Lung (tissue), 12 donors: Measurements from ENCODE around the gene DAAM1. TPM values are rescaled to one million over a fixed set of nuclear protein-coding genes. Genes with fewer than 3 reads are reported as not detected.

Experiments used
- ATAC-seq: fragments of 200-7000 bp; cut with Tn5 transposase; one replicate; pipeline ENCODE4 v1.9.1; 2020; ENCODE audit warnings: moderate number of reproducible peaks; ENCODE audit not compliant: insufficient read depth, low FRiP score
- DNase-seq, 3 donors: peaks; one replicate each; pipeline ENCODE4 v3.0.0-alpha.2; 2013 to 2017
- H3K27ac ChIP-seq, 2 donors: one replicate each; pipeline ENCODE4 v1.5.1; 2013; ENCODE audit warnings: mild to moderate bottlenecking in 2 of 2, moderate library complexity in 2 of 2, control low read depth in 1 of 2, inconsistent platforms in 1 of 2, low read depth in 1 of 2, low read length in 1 of 2
- H3K27me3 ChIP-seq, 3 donors: one replicate each; pipeline ENCODE4 v1.5.1; 2013; ENCODE audit warnings: low read length in 2 of 3; ENCODE audit not compliant: control insufficient read depth in 3 of 3, insufficient read depth in 3 of 3
- H3K36me3 ChIP-seq, 4 donors: one replicate each; pipeline ENCODE4 v1.5.1; 2013; ENCODE audit warnings: low read length in 4 of 4, mild to moderate bottlenecking in 1 of 4, moderate library complexity in 1 of 4; ENCODE audit not compliant: control insufficient read depth in 4 of 4, insufficient read depth in 4 of 4
- H3K4me1 ChIP-seq, 5 donors: one replicate each; pipeline ENCODE4 v1.5.1; 2013; ENCODE audit warnings: low read length in 5 of 5, mild to moderate bottlenecking in 2 of 5, moderate library complexity in 1 of 5; ENCODE audit not compliant: control insufficient read depth in 5 of 5, insufficient read depth in 5 of 5
- H3K4me3 ChIP-seq: one replicate; pipeline ENCODE4 v1.5.1; 2013; ENCODE audit warnings: mild to moderate bottlenecking, control low read depth, moderate library complexity
- H3K9ac ChIP-seq, 2 donors: one replicate each; pipeline ENCODE4 v1.5.1; 2013; ENCODE audit warnings: low read length in 2 of 2, control low read depth in 1 of 2; ENCODE audit not compliant: insufficient read depth in 1 of 2
- H3K9me3 ChIP-seq, 4 donors: one replicate each; pipeline ENCODE4 v1.5.1; 2013; ENCODE audit warnings: low read length in 3 of 4, mild to moderate bottlenecking in 1 of 4, moderate library complexity in 1 of 4; ENCODE audit not compliant: control insufficient read depth in 4 of 4, insufficient read depth in 3 of 4
- WGBS, 2 donors: extraction: QIAGEN DNeasy Blood & Tissue Kit; methylation state at CpG; one replicate each; pipeline ENCODE4 v1.1.7; 2013; 5-methylcytosine and 5-hydroxymethylcytosine counted together
- polyA plus RNA-seq, 2 donors: library from polyadenylated mRNA; stranded (reverse); fragments of 200-250 nt; gene quantifications; one replicate each; pipeline ENCODE4 v1.2.1, GENCODE V29; 2013
- total RNA-seq, 2 donors: library from RNA; depleted of rRNA in 1 of 2; stranded (reverse); fragments of >200 nt in 1 of 2; gene quantifications; one replicate each; pipeline ENCODE4 v1.2.1, GENCODE V29; 2014 to 2021
- TF ChIP-seq, protein P1 (sequence below): IDR thresholded peaks from 2 replicates; pipeline ENCODE4 v1.5.1; 2012; ENCODE audit warnings: mild to moderate bottlenecking; ENCODE audit errors: control extremely low read depth, extremely low read depth
- donor health status: control.
- donor health status: control.
- donor health status: Bipolar disorder and iron deficiency.
- donor health status: healthy.
- donor health status: DM: yes; HTN: yes; CAD: no.

DAAM1 gene
- total and polyA plus RNA-seq, 4 donors = 10.3 to 84.6 (median 32.6) TPM

DNA sequence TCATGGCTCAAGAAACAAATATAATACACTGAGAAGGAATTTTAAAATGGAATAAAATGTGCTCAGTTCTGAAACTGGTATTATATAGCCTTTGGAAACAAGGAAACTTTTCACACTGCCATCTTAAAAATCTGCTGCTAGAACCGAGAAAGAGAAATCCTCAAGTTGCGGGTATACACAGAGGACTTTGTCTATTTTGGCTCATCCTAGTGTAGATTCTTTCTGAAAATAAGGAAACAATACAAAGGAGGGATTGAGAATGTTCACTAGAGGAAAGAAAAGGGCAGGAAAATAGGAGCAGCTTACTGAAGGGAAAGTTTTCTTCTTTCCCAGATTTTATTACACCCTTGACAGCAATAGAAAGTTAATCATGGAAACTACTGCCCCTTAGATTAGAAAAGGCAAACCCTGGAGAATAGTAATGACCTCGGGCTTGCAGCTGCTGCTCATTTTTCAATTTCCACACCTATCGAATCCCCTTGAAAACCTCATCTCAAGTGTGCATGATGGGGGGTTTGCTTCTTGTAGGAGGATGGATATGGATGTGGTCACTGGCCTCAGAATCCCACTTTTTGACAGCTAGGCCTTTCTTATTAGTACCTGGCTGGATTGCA lies 104.6 kb downstream of the DAAM1 start:
- H3K27ac ChIP-seq = peak overlapping the region; percentile 5 to 22
- DNase-seq = no peak
- TF ChIP-seq, protein P1, sequence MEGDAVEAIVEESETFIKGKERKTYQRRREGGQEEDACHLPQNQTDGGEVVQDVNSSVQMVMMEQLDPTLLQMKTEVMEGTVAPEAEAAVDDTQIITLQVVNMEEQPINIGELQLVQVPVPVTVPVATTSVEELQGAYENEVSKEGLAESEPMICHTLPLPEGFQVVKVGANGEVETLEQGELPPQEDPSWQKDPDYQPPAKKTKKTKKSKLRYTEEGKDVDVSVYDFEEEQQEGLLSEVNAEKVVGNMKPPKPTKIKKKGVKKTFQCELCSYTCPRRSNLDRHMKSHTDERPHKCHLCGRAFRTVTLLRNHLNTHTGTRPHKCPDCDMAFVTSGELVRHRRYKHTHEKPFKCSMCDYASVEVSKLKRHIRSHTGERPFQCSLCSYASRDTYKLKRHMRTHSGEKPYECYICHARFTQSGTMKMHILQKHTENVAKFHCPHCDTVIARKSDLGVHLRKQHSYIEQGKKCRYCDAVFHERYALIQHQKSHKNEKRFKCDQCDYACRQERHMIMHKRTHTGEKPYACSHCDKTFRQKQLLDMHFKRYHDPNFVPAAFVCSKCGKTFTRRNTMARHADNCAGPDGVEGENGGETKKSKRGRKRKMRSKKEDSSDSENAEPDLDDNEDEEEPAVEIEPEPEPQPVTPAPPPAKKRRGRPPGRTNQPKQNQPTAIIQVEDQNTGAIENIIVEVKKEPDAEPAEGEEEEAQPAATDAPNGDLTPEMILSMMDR = no peak

DNA sequence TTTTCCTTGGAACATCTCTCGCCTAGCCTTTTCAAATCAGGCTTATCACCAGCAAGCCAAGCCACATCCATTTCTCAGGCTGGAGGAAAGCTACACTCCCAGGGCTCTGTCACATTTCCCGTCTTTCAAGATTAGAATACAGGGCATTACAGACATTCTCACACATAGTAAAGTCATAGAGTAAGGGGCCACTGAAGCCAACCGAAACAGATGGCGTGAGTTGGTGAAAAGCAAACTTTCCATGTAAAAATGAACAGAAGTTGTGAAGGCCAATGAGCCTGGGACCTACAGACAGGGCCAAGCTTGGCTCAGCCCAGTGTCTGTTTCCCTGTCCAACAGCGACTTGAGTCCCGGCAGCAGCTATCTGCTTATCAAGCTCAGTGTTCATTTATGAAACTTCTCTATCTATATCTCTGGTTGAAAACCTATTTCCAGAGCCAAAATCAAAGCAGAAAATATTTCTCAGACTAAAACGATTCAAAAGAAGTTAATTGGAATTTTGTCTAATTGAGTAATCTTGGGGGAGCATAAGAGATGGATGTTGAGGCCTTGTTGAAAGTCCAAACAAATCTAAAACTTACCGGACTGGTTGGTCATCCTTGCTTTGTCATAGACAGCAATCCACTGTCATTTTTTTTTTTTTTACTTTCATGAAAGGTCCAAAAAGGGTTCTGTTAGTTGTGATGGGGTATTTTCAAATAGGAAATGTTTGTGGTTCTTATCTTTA lies 105.6 kb downstream of the DAAM1 start:
- H3K27me3 ChIP-seq = no peaks in the 10 kb centered on the region
- TF ChIP-seq, protein P1 = no peak
- peak overlapping the region; percentile 46 to 55 for H3K27ac ChIP-seq
- H3K36me3 ChIP-seq = peaks cover 6 to 18% (median 14%) of the 10 kb centered on the region in 4 donors
- no peak for ATAC-seq
- peak overlapping the region in 1 of 2 donors; percentile 51 for H3K9ac ChIP-seq
- peak in 2 of 3 donors; percentile 47 to 59 for DNase-seq
- no peak overlapping the region for H3K4me3 ChIP-seq
- 72 to 87% methylated on average over 8 of the region's 8 CpGs for WGBS, 2 donors
- no peaks in the 10 kb centered on the region for H3K9me3 ChIP-seq
- peaks cover 0 to 36% (median 24%) of the 10 kb centered on the region in 5 donors for H3K4me1 ChIP-seq

More for the DNA sequence above, 104.6 kb downstream of the DAAM1 start:
- ATAC-seq = no peak
- Histone ChIP-seq H3K36me3 (peaks cover 6 to 18% (median 14%) of the 10 kb centered on the region in 4 donors), H3K4me1 (peaks cover 0 to 36% (median 24%) of the 10 kb centered on the region in 5 donors), H3K9ac (no peak overlapping the region), H3K4me3 (no peak overlapping the region), H3K9me3 (no peaks in the 10 kb centered on the region), H3K27me3 (no peaks in the 10 kb centered on the region)
- WGBS, 2 donors = 95 to 97% methylated on average over 4 of the region's 4 CpGs

DNA sequence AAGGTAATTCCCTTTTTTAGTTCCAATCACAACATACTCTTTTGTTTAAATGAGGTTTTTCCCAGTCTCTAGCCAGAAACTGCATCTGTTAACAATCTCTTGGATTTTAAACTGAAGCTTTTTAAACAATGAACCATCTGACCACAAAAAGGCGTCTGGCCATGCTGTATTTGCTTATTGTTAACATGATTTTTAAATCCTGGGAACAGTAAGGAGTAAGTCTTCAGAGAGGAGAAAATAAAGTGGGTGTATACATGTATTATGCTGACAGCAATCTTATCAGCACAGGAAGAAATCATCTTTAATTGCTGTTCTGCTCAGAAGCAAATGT lies 106.2 kb downstream of the DAAM1 start:
- Histone ChIP-seq H3K27ac (no peak overlapping the region), H3K27me3 (no peaks in the 10 kb centered on the region), H3K4me1 (peaks cover 0 to 36% (median 24%) of the 10 kb centered on the region in 5 donors), H3K9ac (peak overlapping the region in 1 of 2 donors; percentile 51), H3K36me3 (peaks cover 6 to 18% (median 14%) of the 10 kb centered on the region in 4 donors), H3K9me3 (no peaks in the 10 kb centered on the region), H3K4me3 (no peak overlapping the region)
- TF ChIP-seq, protein P1 = no peak
- DNase-seq (peak in 2 of 3 donors; percentile 71 to 74), ATAC-seq (no peak)
- 50 to 71% methylated on average over 1 of the region's 1 CpG for WGBS, 2 donors
